RWPE2 (cell line): ENCODE data around the gene PLBD2.
A peak's percentile ranks its signal among the peaks of the same experiment; 100 is the strongest.

Experiments used
- ATAC-seq: fragments of 200-7000 bp; cut with Tn5 transposase; 3 replicates; pipeline ENCODE4 v1.9.1; 2021; ENCODE audit warnings: low read depth
- DNase-seq: peaks from one replicate; pipeline ENCODE4 v3.0.0-alpha.2; 2020; ENCODE audit warnings: low spot score
- H3K27ac ChIP-seq: fragments of 450-650 bp; 2 replicates; pipeline ENCODE4 v1.5.1; 2017; ENCODE audit warnings: mild to moderate bottlenecking; ENCODE audit not compliant: poor library complexity, severe bottlenecking
- H3K27me3 ChIP-seq: fragments of 250-450 bp; sonication (Bioruptor Pico); 2 replicates; pipeline ENCODE4 v1.5.1; 2021; ENCODE audit warnings: mild to moderate bottlenecking, moderate library complexity; ENCODE audit not compliant: insufficient read depth, poor library complexity, severe bottlenecking
- H3K36me3 ChIP-seq: fragments of 250-450 bp; sonication (Bioruptor Pico); 2 replicates; pipeline ENCODE4 v1.5.1; 2020; ENCODE audit warnings: low read depth, mild to moderate bottlenecking, moderate library complexity
- H3K4me1 ChIP-seq: fragments of 250-450 bp; sonication (Bioruptor Pico); 2 replicates; pipeline ENCODE4 v1.5.1; 2021; ENCODE audit warnings: mild to moderate bottlenecking, moderate library complexity; ENCODE audit not compliant: insufficient read depth, poor library complexity, severe bottlenecking
- H3K4me3 ChIP-seq: fragments of 250-450 bp; sonication (Bioruptor Pico); 2 replicates; pipeline ENCODE4 v1.5.1; 2021; ENCODE audit warnings: mild to moderate bottlenecking, moderate library complexity; ENCODE audit not compliant: severe bottlenecking
- H3K9me3 ChIP-seq: fragments of 250-450 bp; sonication (Bioruptor Pico); 2 replicates; pipeline ENCODE4 v1.5.1; 2021; ENCODE audit warnings: mild to moderate bottlenecking, moderate library complexity; ENCODE audit not compliant: severe bottlenecking
- CTCF ChIP-seq: fragments of 450-650 bp; IDR thresholded peaks from one replicate; pipeline ENCODE4 v1.5.1; 2017; ENCODE audit warnings: mild to moderate bottlenecking, moderate library complexity; ENCODE audit not compliant: poor library complexity, severe bottlenecking

Gene PLBD2

GRCh38 chr12:113403435-113404415 is 45.3 kb downstream of the PLBD2 start, which contains the start of gene SDS:
Gene SDS (minus strand): TSS chr12:113403887. CDS start chr12:113399708, 4,179 bp downstream.
- no peaks in the 10 kb centered on the region for H3K4me1 ChIP-seq
- DNase-seq = no peak
- H3K27me3 ChIP-seq = no peaks in the 10 kb centered on the region
- H3K27ac ChIP-seq = no peak within 1 kb of the TSS
- ATAC-seq = peak; percentile 21; the same call in 1 of the 3 replicates
- no peak for TF ChIP-seq CTCF
- no peak within 1 kb of the TSS for H3K4me3 ChIP-seq
- no peaks in the 10 kb centered on the region for H3K9me3 ChIP-seq
- H3K36me3 ChIP-seq = no peaks in the 10 kb centered on the region

DNA sequence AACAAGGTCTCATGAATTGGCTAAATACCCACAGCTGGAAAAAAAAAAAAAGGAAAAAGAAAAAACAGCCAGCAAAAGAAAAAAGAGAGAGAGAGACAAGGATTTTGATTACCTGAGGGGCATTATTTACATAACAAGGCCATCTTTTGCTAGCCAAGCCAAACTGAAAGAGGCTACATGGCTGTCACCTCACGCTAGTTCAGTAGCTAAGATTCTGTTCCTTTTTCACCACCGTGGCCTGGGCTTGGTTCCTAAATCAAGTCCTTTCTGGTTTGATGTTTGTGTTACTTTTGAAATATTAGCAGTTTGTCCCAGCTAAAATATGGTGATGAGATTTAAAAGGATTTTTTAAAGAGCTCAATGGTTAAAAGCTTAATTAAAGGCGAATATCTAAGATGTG is 47.3 kb downstream of the PLBD2 start:
- H3K4me3 ChIP-seq = no peak overlapping the region
- no peaks in the 10 kb centered on the region for H3K27me3 ChIP-seq

DNA sequence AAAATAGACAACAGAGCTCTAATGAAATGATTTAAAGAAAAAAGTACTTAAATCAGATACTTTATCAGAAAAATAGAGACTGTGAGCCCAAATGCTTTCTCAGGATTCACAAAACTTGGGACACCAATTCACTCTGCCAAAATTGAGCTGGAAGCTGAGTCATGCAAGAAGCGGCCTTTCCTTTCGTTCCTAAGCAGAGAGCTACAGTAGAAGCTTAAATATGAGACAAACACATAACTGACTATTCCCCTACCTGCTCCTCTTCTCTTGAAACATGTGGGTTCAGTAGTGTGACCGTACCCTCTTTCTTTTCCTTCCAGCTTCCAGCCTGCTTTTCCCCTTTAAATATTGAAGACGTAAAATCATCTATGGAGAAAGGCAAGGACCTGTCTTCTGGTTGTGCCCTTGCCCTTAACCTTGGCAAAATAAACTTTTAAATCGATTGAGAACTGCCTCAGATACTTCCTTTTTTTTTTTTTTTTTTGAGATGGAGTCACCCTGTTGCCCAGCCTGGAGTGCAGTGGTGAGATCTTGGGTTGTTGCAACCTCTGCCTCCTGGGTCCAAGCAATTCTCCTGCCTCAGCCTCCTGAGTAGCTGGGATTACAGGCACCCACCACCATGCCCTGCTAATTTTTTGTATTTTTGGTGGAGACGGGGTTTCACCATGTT is 49.7 kb downstream of the PLBD2 start:
- Histone ChIP-seq H3K9me3 (no peaks in the 10 kb centered on the region), H3K27ac (no peak overlapping the region), H3K36me3 (no peaks in the 10 kb centered on the region), H3K4me1 (no peaks in the 10 kb centered on the region), H3K27me3 (no peaks in the 10 kb centered on the region), H3K4me3 (no peak overlapping the region)
- ATAC-seq (no peak), DNase-seq (no peak)
- TF ChIP-seq CTCF = no peak

More for the DNA sequence above, 47.3 kb downstream of the PLBD2 start:
- no peak for TF ChIP-seq CTCF
- H3K4me1 ChIP-seq = no peaks in the 10 kb centered on the region
- ATAC-seq (no peak), DNase-seq (no peak)
- H3K36me3 ChIP-seq = no peaks in the 10 kb centered on the region
- H3K9me3 ChIP-seq = no peaks in the 10 kb centered on the region
- no peak overlapping the region for H3K27ac ChIP-seq

- DNase-seq (no peak), ATAC-seq (no peak)
- no peak for TF ChIP-seq CTCF
- no peak overlapping the region for H3K27ac ChIP-seq
- no peaks in the 10 kb centered on the region for H3K27me3 ChIP-seq
- no peaks in the 10 kb centered on the region for H3K9me3 ChIP-seq
- no peak overlapping the region for H3K4me3 ChIP-seq
- no peaks in the 10 kb centered on the region for H3K36me3 ChIP-seq
- no peaks in the 10 kb centered on the region for H3K4me1 ChIP-seq
These were observed 50.4 kb downstream of the PLBD2 start for GRCh38 chr12:113408756-113409298.
